Activated B cell treated with CpG ODN at 0.5 μM for 24 hours (primary cell): ENCODE results near the gene SUN1. TPM values are rescaled to one million over a fixed set of nuclear protein-coding genes. Genes with fewer than 3 reads are reported as not detected.

Experiments
- ATAC-seq: fragments of 200-7000 bp; cut with Tn5 transposase; one replicate; pipeline ENCODE4 v1.10.0; 2021; ENCODE audit warnings: low read depth, mild to moderate bottlenecking, moderate library complexity
- CTCF ChIA-PET: fragments of 350-600 bp; sonication (Branson Sonifier 250); formaldehyde crosslinking; loops from one replicate; lab custom pipeline; 2021; ENCODE audit warnings: antibody characterized with exemption; lab: Charles Lee
- POLR2A ChIA-PET: fragments of 350-600 bp; sonication (Branson Sonifier 250); formaldehyde crosslinking; loops from one replicate; lab custom pipeline; 2021; ENCODE audit warnings: antibody characterized with exemption; lab: Charles Lee
- DNase-seq: peaks from one replicate; pipeline ENCODE4 v3.0.0; 2022
- H3K27ac Mint-ChIP-seq: one replicate; pipeline ENCODE4 v1.8.0; 2020; ENCODE audit warnings: mixed read lengths
- H3K27me3 Mint-ChIP-seq: one replicate; pipeline ENCODE4 v1.8.0; 2021; ENCODE audit warnings: mixed read lengths
- H3K36me3 Mint-ChIP-seq: one replicate; pipeline ENCODE4 v1.8.0; 2021; ENCODE audit warnings: low read depth, mixed read lengths
- H3K4me1 Mint-ChIP-seq: one replicate; pipeline ENCODE4 v1.8.0; 2021; ENCODE audit warnings: mixed read lengths
- H3K4me3 Mint-ChIP-seq: one replicate; pipeline ENCODE4 v1.8.0; 2020; ENCODE audit warnings: mild to moderate bottlenecking, mixed read lengths
- H3K9me3 Mint-ChIP-seq: one replicate; pipeline ENCODE4 v1.8.0; 2020; ENCODE audit warnings: mixed read lengths
- CTCF ChIP-seq: fragments of 200-600 bp; IDR thresholded peaks from one replicate; pipeline ENCODE4 v1.8.0; 2022; ENCODE audit warnings: antibody characterized with exemption, mild to moderate bottlenecking
- intact Hi-C: fragments of 100-400 bp; cut with micrococcal nuclease; formaldehyde crosslinking; loops from one replicate; pipeline ENCODE4 v1.15.1; 2024
- total RNA-seq: library from RNA; stranded (reverse); gene quantifications from 2 replicates; pipeline ENCODE4 v1.2.3, GENCODE V29; 2022

SUN1 gene
- total RNA-seq, 1 donor from 2014 or later: 119 TPM

DNA sequence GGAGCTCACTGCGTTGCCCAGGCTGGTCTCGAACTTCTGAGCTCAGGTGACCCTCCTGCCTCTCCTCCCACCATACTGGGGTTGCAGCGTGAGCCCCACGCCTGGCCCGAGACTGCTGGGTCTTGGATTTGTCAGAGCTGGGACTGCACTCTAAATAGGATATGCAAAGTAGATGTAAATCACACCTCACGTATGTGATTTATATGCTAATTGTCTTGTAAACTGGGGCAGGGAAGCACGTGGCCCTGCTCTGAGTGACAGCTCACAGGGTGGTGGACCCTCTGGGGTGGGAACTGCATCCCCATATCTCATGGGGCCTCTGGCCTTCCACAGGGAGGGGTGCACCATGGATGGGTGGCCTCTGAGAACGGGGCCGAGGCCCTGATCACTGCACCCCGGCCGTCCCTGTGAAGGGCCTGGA, 78.2 kb downstream of the SUN1 start:
- POLR2A ChIA-PET: interaction anchor here (0.6 to 1.9 kb wide), 12 partner anchors 13 to 265 kb away, joined by 3 to 17 read pairs (median 5); partner anchors contain the start of genes COX19 and ZFAND2A
- intact Hi-C loops: loop anchor here (1.0 to 2.0 kb wide), 3 partner anchors 13 to 65 kb away; partner anchors contain the start of genes COX19 and GET4
- Mint-ChIP-seq H3K27me3 (no peaks in the 10 kb centered on the region), H3K4me3 (peak overlapping the region; percentile 74), H3K9me3 (no peaks in the 10 kb centered on the region), H3K36me3 (no peaks in the 10 kb centered on the region), H3K4me1 (peaks cover 15% of the 10 kb centered on the region), H3K27ac (no peak overlapping the region)
- DNase-seq (no peak), ATAC-seq (peak; percentile 3)
- TF ChIP-seq CTCF: no peak
- CTCF ChIA-PET: interaction anchor here (1.1 to 2.6 kb wide), 4 partner anchors 13 to 266 kb away, joined by 4 to 10 read pairs (median 6); no protein-coding TSS in a partner anchor

GRCh38 chr7:910931-911431, 78.7 kb downstream of the SUN1 start:
- H3K36me3 Mint-ChIP-seq: no peaks in the 10 kb centered on the region
- TF ChIP-seq CTCF: no peak
- POLR2A ChIA-PET: interaction anchor here (0.6 to 1.9 kb wide), 6 partner anchors 12 to 249 kb away, joined by 3 to 17 read pairs (median 6); partner anchors contain the start of genes COX19 and ZFAND2A
- no peaks in the 10 kb centered on the region for H3K9me3 Mint-ChIP-seq
- CTCF ChIA-PET: interaction anchor here (1.3 to 1.5 kb wide), 2 partner anchors 12 to 155 kb away, joined by 5 to 6 read pairs; no protein-coding TSS in a partner anchor
- H3K27me3 Mint-ChIP-seq: no peaks in the 10 kb centered on the region
- ATAC-seq (no peak), DNase-seq (no peak)
- no peak overlapping the region for H3K27ac Mint-ChIP-seq
- intact Hi-C loops: loop anchor here (1.0 to 2.0 kb wide), 3 partner anchors 12 to 64 kb away; partner anchors contain the start of genes COX19 and GET4
- H3K4me1 Mint-ChIP-seq: peaks cover 15% of the 10 kb centered on the region
- no peak overlapping the region for H3K4me3 Mint-ChIP-seq

DNA sequence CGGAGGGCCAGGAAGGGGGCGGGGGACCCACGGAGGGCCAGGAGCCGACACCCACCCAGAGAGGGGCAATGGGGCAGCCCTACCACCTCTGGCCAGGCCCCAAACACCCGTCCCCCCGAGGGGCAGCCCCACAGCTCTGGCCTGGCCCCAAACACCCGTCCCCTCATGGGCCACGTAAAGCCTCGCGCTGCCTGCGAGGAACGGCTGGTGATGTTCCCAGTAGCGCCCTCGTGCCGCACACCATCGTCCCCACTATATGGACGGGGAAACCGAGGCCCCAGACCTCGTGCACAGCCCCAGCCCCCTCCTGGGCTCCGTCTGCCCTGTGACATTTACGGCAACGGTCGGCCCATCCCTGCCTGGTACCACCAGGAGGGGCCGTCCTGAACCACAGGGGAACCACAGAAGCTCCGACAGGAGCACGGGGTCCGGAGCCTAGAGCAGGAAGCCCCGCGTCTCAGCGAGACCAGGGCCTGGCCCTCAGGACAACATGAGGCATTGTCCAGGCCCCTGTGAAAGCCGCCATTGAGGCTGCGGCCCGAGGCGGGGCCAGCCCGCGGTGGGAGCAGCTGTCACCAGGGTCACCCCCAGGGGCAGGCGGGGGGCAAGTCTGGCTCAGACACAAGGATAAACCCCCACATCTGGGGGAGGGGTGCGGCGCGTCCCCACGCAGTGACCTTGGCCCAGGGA, 79.7 kb downstream of the SUN1 start:
- CTCF ChIA-PET: no interaction called here
- POLR2A ChIA-PET: interaction anchor here (0.8 kb wide), 1 partner anchor 43 kb away, joined by 8 read pairs; no protein-coding TSS in a partner anchor

GRCh38 chr7:913736-914520, 81.7 kb downstream of the SUN1 start:
- ATAC-seq (no peak), DNase-seq (no peak)
- peaks cover 12% of the 10 kb centered on the region for H3K4me1 Mint-ChIP-seq
- POLR2A ChIA-PET: no interaction called here
- no peaks in the 10 kb centered on the region for H3K9me3 Mint-ChIP-seq
- TF ChIP-seq CTCF: no peak
- no peak overlapping the region for H3K4me3 Mint-ChIP-seq
- no peaks in the 10 kb centered on the region for H3K36me3 Mint-ChIP-seq
- H3K27me3 Mint-ChIP-seq: no peaks in the 10 kb centered on the region
- CTCF ChIA-PET: no interaction called here
- intact Hi-C loops: no loop called here
- H3K27ac Mint-ChIP-seq: no peak overlapping the region

More for the DNA sequence above, 79.7 kb downstream of the SUN1 start:
- Mint-ChIP-seq H3K27ac (no peak overlapping the region), H3K27me3 (no peaks in the 10 kb centered on the region), H3K9me3 (no peaks in the 10 kb centered on the region), H3K4me1 (peaks cover 15% of the 10 kb centered on the region), H3K4me3 (no peak overlapping the region), H3K36me3 (no peaks in the 10 kb centered on the region)
- ATAC-seq: no peak
- no peak for DNase-seq
- intact Hi-C loops: loop anchor here (2.0 kb wide), 1 partner anchor 35 kb away; the partner anchor contains the start of gene GET4
- TF ChIP-seq CTCF: no peak
